A673 (cell line): ENCODE measurements around the gene ACTL9.

Experiments
- CTCF ChIP-seq: fragments of 300-800, 200-600 bp; sonication (generic); conservative IDR thresholded peaks from 2 replicates; pipeline ENCODE4 v1.5.1; 2017; ENCODE audit warnings: low read depth, mild to moderate bottlenecking, antibody characterized with exemption, low read length, moderate library complexity, mixed read lengths
- EZH2 ChIP-seq: fragments of 200-600 bp; sonication (generic); IDR thresholded peaks from 2 replicates; pipeline ENCODE4 v1.6.1; 2017; ENCODE audit warnings: borderline replicate concordance, low read depth, mild to moderate bottlenecking, mixed read lengths, antibody characterized with exemption, low read length; ENCODE audit not compliant: poor library complexity, severe bottlenecking

GRCh38 chr19:8662263-8662662, 36.3 kb downstream of the ACTL9 start:
- TF ChIP-seq CTCF = no peak
- no peak for TF ChIP-seq EZH2
